Ovary (tissue), 10 donors: ENCODE data around the gene OR2W1. TPM values are rescaled to one million over a fixed set of nuclear protein-coding genes. Genes with fewer than 3 reads are reported as not detected.

Experiments
- DNase-seq, 5 donors: peaks; one replicate each; pipeline ENCODE4 v3.0.0-alpha.2; 2019 to 2020
- H3K27ac ChIP-seq, 2 donors: fragments of 200-600 bp; one replicate each; pipeline versions ENCODE4 v1.5.1 to v1.8.0; 2019 to 2022
- H3K27me3 ChIP-seq: fragments of 200-600 bp; one replicate; pipeline ENCODE4 v1.8.0; 2022
- H3K36me3 ChIP-seq: fragments of 200-600 bp; sonication (generic); one replicate; pipeline ENCODE4 v1.5.1; 2019
- H3K4me1 ChIP-seq: one replicate; pipeline ENCODE4 v1.8.1; 2013; ENCODE audit warnings: mild to moderate bottlenecking, moderate library complexity; ENCODE audit not compliant: insufficient read depth
- H3K4me3 ChIP-seq: fragments of 200-600 bp; sonication (generic); one replicate; pipeline ENCODE4 v1.5.1; 2017
- H3K9me3 ChIP-seq, 2 donors: fragments of 200-600 bp in 1 of 2; sonication (generic) in 1 of 2; one replicate each; pipeline versions ENCODE4 v1.5.1 to v1.8.1; 2013 to 2019; ENCODE audit warnings: mild to moderate bottlenecking in 1 of 2, moderate library complexity in 1 of 2
- CTCF ChIP-seq, 3 donors: fragments of 450-650 bp in 2 of 3; fragments of 200-600 bp in 1 of 3; IDR thresholded peaks; one replicate each; pipeline versions ENCODE4 v1.5.1 to v1.8.0; 2016 to 2022; ENCODE audit warnings: antibody characterized with exemption in 3 of 3, mild to moderate bottlenecking in 1 of 3
- EP300 ChIP-seq: sonication (generic); formaldehyde crosslinking; IDR thresholded peaks from one replicate; pipeline ENCODE4 v1.6.1; 2017; ENCODE audit warnings: antibody characterized with exemption
- POLR2A ChIP-seq: fragments of 450-650 bp; IDR thresholded peaks from one replicate; pipeline ENCODE4 v1.6.1; 2017; ENCODE audit warnings: antibody characterized with exemption, mild to moderate bottlenecking, moderate library complexity
- WGBS, 3 donors: extraction: QIAGEN DNeasy Blood & Tissue Kit in 1 of 3; methylation state at CpG; one replicate each; pipeline versions ENCODE4 v1.1.5 to v1.1.7; 2013 to 2017; 5-methylcytosine and 5-hydroxymethylcytosine counted together
- intact Hi-C, 4 donors: fragments of 100-400 bp; cut with DNase I; formaldehyde crosslinking; loops; one replicate each; pipeline versions ENCODE4 v1.11.0 to v1.15.1; 2022 to 2023
- long read RNA-seq, 3 donors: library from polyadenylated mRNA in 2 of 3; unstranded in 2 of 3; transcript quantifications; one replicate each; pipeline ENCODE4 v2.0.0 and lab custom pipeline, GENCODE V29; 2021 to 2026
- polyA plus RNA-seq, 2 donors: library from polyadenylated mRNA; stranded (reverse); fragments of 200-250 nt in 1 of 2; fragments of 350-450 nt in 1 of 2; fragmentation: Illumina TruSeq in 1 of 2; extraction: RNeasy Lipid Tissue Mini Kit (QIAGEN cat#74804) in 1 of 2; gene quantifications; one replicate each; pipeline ENCODE4 v1.2.3, GENCODE V29; 2013 to 2014
- total RNA-seq, 7 donors: library from RNA; depleted of rRNA in 2 of 7; stranded (reverse); fragments of >200 nt in 2 of 7; fragmentation: NEBNext Ultra II Directional in 3 of 7; extraction: Animal tissue kit (Norgen Biotek cat#: 25700) in 3 of 7; gene quantifications; one replicate each; pipeline versions ENCODE4 v1.1.0 to v1.2.4, GENCODE V29; 2016 to 2023
- donor health status: DM: no; HTN: no; CAD: no; lungs with moderate emphysema.
- donor health status: DM: no; HTN: no; CAD: no.
- donor health status: Bipolar disorder and iron deficiency.
- donor health status: DM: yes; HTN: yes; CAD: no.
- donor health status: DM: no; HTN: no; CAD: no.
- donor health status: DM: yes; HTN: yes; CAD: no.

The OR2W1 gene
- total RNA-seq (not detected), polyA plus RNA-seq (not detected)
- long read RNA-seq, donor 1, result 0 reads
- long read RNA-seq, donor 2, partial matches to known transcripts, result 0 of 2 reads
- long read RNA-seq, donor 2, other reads (novel, unspliced or antisense), result 0 of 2 reads
- long read RNA-seq, donor 3, result 0 reads

GRCh38 chr6:29045075-29045474, at the start of gene OR2W1:
Gene OR2W1 (minus strand): TSS chr6:29045175. CDS start chr6:29045175, 0 bp downstream.
- Histone ChIP-seq H3K27me3 (no peaks in the 10 kb centered on the region), H3K36me3 (no peaks in the 10 kb centered on the region), H3K27ac (no peak within 1 kb of the TSS), H3K9me3 (no peaks in the 10 kb centered on the region), H3K4me1 (no peaks in the 10 kb centered on the region), H3K4me3 (no peak within 1 kb of the TSS)
- TF ChIP-seq CTCF (IDR thresholded peaks at IDR 0.05) (no peak), EP300 (no peak), POLR2A (no peak)
- intact Hi-C loops, result loop anchor here in 1 of 4 donors (5.0 kb wide), 1 partner anchor 97 kb away; no protein-coding TSS in a partner anchor
- no peak for DNase-seq
- WGBS, 3 donors, result 66 to 86% (median 74%) methylated on average over 1 of the region's 1 CpG

DNA sequence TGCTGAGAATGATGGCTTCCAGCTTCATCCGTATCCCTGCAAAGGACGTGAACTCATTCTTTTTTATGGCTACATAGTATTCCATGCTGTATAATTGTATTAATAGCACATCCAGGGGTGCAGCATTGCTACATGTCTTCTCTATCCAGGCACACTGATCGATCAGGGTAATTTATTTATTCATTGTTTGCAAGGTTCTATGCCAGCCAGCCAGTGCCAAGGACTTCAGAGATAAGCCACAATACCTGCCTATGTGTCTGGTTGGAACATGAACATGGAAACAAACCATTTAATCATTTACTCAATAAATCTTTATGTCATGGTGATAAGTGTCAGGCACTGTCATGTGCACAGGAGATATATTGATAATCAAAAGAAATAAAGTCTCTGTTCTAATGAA, 48.0 kb upstream of the OR2W1 start:
- Histone ChIP-seq H3K36me3 (no peaks in the 10 kb centered on the region), H3K9me3 (no peaks in the 10 kb centered on the region), H3K27me3 (no peaks in the 10 kb centered on the region), H3K27ac (no peak overlapping the region), H3K4me1 (no peaks in the 10 kb centered on the region), H3K4me3 (no peak overlapping the region)
- no peak for DNase-seq
- TF ChIP-seq CTCF (IDR thresholded peaks at IDR 0.05) (no peak), EP300 (no peak), POLR2A (no peak)
- WGBS, 3 donors, result 77 to 92% (median 82%) methylated on average over 3 of the region's 3 CpGs
- intact Hi-C loops, result no loop called here

DNA sequence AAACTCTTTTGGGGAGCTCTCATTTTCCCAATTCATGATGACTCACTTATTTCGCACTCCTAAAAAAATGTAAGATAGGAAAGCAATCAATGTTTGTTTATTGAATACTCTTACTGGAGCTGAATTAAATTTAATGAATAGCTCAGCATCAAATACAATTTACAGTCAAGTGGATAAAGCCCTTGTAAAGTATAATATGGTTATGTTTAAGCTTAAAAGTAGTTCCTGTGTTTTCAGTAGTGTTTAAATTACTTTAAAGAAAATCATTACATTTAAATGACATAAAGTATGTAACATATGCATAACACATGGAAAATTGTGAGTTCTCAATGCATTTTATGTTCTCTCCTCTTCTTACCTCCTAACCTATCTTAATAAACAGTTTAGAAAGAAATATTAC, 42.2 kb upstream of the OR2W1 start, which contains the start of gene OR2B3:
OR2B3 (minus strand) TSS at position 101 of the 400 bp plus-strand sequence; CDS start at position 36, 65 bp downstream.
- WGBS, 3 donors, result 79 to 91% (median 90%) methylated on average over 1 of the region's 1 CpG
- Histone ChIP-seq H3K27ac (no peak within 1 kb of the TSS), H3K27me3 (no peaks in the 10 kb centered on the region), H3K36me3 (no peaks in the 10 kb centered on the region), H3K4me1 (no peaks in the 10 kb centered on the region), H3K9me3 (no peaks in the 10 kb centered on the region), H3K4me3 (no peak within 1 kb of the TSS)
- DNase-seq, result no peak
- TF ChIP-seq CTCF (IDR thresholded peaks at IDR 0.05), result no peak
- TF ChIP-seq EP300, result no peak
- TF ChIP-seq POLR2A, result no peak
- intact Hi-C loops, result no loop called here

DNA sequence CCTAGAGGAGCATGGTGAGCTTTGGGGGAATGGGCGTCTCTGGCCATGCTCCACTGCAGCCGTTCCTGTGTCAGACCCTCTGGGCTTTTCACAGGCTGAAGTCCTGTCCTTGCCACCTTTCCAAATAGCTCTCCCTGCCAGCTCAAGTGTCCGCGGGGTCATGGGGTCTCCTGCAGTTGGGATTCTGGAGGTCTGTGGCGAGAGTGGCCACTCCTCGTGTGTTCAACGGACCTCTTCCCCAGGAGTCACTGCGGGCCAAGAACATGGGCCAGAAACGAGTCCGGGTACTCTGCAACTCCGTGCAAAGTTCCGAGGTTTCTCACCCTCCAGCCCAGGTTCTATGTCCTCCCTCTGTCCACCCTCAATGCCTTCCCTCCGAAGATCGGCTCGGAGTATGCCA, 37.5 kb upstream of the OR2W1 start:
- Histone ChIP-seq H3K9me3 (no peaks in the 10 kb centered on the region), H3K4me3 (no peak overlapping the region), H3K27ac (no peak overlapping the region), H3K36me3 (no peaks in the 10 kb centered on the region), H3K27me3 (no peaks in the 10 kb centered on the region), H3K4me1 (no peaks in the 10 kb centered on the region)
- no peak for TF ChIP-seq POLR2A
- TF ChIP-seq CTCF (IDR thresholded peaks at IDR 0.05), result no peak
- TF ChIP-seq EP300, result no peak
- no peak for DNase-seq
- intact Hi-C loops, result no loop called here
- whole genome bisulfite sequencing, 3 donors, result 90 to 95% (median 93%) methylated on average over 15 of the region's 15 CpGs
